Breast epithelium (tissue), 3 donors: ENCODE results near the gene TMEM266.

Source experiments
- POLR2A ChIP-seq: fragments of 450-650 bp; IDR thresholded peaks from one replicate; pipeline ENCODE4 v1.6.1; 2016; ENCODE audit warnings: antibody characterized with exemption, mild to moderate bottlenecking, moderate library complexity
- POLR2AphosphoS5 ChIP-seq, 3 donors: sonication (generic); formaldehyde crosslinking; IDR thresholded peaks; one replicate each; pipeline ENCODE4 v1.6.1; 2017; ENCODE audit warnings: antibody characterized with exemption in 3 of 3
- TF ChIP-seq, protein P1 (sequence below), 3 donors: fragments of 450-650 bp; IDR thresholded peaks; one replicate each; pipeline ENCODE4 v1.5.1; 2016 to 2017; ENCODE audit warnings: antibody characterized with exemption in 3 of 3, mild to moderate bottlenecking in 3 of 3, moderate library complexity in 3 of 3

DNA sequence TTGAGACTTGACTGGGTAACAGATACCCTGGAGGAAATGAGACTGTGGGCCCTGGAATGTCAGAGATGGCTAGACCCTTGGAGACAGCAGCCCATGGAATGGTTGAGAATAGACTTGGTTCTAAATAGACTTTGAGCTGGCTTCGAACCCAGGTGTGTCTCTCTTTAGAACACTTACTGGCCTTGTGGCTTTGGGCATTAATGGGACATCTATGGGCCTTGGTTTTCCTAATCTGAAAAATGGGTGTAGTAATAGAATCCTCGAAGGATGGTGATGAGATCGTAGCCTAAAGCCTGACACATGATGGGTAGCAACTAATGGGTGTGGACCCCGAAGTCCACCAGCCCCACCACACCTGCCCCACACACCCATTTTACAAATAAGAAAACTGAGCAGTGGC, 119.2 kb downstream of the TMEM266 start:
- TF ChIP-seq POLR2AphosphoS5 (IDR thresholded peaks at IDR 0.05) (no peak), POLR2A (no peak)
- TF ChIP-seq, protein P1, sequence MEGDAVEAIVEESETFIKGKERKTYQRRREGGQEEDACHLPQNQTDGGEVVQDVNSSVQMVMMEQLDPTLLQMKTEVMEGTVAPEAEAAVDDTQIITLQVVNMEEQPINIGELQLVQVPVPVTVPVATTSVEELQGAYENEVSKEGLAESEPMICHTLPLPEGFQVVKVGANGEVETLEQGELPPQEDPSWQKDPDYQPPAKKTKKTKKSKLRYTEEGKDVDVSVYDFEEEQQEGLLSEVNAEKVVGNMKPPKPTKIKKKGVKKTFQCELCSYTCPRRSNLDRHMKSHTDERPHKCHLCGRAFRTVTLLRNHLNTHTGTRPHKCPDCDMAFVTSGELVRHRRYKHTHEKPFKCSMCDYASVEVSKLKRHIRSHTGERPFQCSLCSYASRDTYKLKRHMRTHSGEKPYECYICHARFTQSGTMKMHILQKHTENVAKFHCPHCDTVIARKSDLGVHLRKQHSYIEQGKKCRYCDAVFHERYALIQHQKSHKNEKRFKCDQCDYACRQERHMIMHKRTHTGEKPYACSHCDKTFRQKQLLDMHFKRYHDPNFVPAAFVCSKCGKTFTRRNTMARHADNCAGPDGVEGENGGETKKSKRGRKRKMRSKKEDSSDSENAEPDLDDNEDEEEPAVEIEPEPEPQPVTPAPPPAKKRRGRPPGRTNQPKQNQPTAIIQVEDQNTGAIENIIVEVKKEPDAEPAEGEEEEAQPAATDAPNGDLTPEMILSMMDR (IDR thresholded peaks at IDR 0.05): no peak
